Esophagus mucosa (tissue), 1 donor: ENCODE results near the gene TXNDC9. TPM values are rescaled to one million over a fixed set of nuclear protein-coding genes. Genes with fewer than 3 reads are reported as not detected.
A peak's percentile ranks its signal among the peaks of the same experiment; 100 is the strongest.
"Not testable (repeated sequence)": the region's sequence is repeated elsewhere in the genome, so short reads cannot be mapped to it uniquely, and the experiment has no call there.

Source experiments
- ATAC-seq: fragments of 200-7000 bp; cut with Tn5 transposase; one replicate; pipeline ENCODE4 v1.9.1; 2020
- total RNA-seq: library from RNA; stranded (reverse); gene quantifications from one replicate; pipeline ENCODE4 v1.2.4, GENCODE V29; 2023
- donor health status: DM: yes; HTN: yes; CAD: no.

The TXNDC9 gene, protein sequence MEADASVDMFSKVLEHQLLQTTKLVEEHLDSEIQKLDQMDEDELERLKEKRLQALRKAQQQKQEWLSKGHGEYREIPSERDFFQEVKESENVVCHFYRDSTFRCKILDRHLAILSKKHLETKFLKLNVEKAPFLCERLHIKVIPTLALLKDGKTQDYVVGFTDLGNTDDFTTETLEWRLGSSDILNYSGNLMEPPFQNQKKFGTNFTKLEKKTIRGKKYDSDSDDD
- total RNA-seq = 25.6 TPM

DNA sequence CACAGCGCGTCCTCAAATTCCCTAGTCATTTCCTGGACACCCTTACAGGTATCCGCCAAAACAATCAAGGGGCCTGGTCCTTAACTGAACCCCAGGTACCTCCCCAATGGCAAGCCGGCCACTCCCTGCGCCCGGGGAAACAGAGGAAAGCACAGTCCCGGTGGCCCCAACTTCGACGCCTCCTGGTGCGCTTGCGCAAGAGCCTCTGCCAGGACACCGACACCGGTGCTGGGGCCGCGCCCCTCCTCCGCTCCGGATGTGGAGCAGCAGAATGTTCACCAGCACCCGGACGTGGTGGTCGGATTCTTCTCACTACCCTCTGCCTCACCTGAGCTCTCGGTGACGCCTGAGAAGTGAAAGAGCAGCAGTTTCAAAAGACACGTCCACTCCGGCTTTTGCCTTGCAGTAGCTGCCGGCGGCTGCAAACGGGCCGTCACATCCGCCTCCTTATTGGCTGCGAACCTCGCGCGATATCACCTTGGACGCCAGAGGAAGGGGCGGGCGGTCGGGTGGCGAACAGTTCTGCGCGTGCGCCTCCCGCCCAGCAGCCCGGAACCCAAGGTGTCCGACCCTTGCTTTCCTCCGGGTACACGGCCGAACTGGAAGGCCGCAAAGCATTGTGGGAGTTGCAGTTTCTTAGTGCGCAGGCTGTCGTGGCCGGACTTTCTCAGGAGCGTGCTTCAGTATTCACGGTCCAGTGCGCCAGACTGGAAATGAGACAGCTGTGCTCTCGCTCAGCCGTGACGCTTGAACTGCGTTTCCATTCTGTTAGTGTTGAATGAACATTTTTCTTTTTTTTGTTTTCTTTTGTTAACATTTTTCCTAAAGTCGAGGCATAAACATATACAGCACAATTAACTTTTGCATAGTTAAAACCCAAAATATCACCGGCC lies at the start of gene TXNDC9:
TSS of gene TXNDC9 (minus strand) at position 423 of the 893 bp plus-strand sequence. CDS start 3,123 bp downstream, outside the sequence.
- peak; percentile 97 for ATAC-seq

DNA sequence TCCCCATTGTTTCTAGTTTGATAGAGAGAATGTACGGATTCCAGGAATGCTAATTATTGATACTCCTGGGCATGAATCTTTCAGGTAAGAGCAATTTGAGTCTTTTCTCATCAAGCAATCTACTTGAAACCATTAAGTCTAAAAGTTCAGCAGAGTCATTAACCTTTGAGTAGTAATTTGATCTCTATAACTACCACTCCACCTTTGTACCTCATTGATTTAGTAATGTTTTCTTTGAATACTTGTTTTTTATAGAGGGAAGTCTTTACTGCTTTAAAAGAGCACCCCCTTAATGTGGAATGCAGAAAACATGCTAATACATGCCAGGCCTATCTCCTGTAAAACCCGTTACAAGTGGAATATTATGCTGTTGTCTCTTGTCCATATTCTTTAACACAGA lies 46.0 kb upstream of the TXNDC9 start:
- no peak for ATAC-seq

DNA sequence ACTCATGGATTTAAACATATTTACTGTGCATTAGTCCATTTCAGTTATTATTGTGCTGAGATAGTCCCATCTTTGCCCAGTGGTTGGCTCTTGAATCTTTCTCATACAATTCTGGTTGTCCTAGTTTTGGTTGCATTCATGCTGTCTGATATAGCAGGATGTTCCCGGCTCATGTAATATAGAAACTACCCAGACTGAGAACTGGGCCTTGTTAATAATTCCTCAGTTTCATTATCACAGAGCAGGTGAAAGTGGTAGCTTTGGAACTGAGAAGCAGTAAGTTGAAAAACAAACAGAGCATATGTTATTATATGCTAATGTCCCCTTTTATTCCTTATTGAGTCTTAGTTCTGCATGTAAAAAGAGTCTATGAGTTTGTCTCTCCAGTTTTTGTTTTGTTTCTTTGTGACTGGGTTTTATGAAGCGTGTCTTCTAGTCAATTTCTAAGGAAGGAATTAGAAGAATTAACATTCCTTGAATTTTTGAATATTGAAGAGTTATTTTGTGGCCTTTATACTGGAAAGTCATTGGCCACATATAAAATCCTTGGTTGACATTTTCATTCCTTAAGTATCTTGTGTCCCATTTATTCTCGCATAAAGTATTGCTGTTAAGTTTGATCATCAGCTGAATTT lies 44.4 kb upstream of the TXNDC9 start:
- ATAC-seq = no peak

DNA sequence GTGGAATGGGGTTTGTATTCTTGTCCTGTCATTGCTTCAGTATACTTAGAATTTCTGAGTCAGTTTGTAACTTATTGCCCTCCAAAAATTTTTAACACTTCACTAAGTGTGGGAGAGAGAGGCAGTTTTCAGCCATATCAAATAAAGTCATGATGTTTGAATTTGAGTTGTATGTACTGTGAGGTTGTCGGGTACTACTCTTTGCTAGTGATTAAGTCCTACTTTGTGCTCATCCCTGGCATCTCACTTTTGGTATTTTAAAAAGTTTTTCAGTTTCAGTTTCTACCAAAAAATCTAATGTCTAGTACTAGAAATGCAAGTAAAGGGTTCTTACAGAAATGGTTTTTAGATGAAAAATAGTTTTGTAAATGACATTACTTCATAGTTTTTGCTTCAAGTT lies 41.7 kb upstream of the TXNDC9 start:
- no peak for ATAC-seq

DNA sequence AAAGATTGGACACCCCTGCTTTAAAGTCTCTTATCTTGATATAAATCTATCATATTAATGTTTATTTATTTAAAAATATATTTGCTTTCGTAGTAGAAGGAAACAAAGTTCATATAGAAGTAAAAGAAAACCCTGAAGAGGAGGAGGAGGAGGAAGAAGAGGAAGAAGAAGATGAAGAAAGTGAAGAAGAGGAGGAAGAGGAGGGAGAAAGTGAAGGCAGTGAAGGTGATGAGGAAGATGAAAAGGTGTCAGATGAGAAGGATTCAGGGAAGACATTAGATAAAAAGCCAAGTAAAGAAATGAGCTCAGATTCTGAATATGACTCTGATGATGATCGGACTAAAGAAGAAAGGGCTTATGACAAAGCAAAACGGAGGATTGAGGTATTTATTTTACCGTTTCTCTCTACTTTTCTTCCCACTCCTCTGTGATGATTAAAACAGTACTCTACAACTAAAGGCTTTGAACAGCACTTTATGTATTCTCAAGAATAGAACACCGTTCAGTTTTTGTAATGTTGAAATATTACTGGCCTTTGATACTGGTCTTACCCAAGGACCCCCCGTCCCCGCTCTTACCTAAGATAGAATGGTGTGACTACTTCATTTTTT lies 40.2 kb upstream of the TXNDC9 start:
- no peak for ATAC-seq

DNA sequence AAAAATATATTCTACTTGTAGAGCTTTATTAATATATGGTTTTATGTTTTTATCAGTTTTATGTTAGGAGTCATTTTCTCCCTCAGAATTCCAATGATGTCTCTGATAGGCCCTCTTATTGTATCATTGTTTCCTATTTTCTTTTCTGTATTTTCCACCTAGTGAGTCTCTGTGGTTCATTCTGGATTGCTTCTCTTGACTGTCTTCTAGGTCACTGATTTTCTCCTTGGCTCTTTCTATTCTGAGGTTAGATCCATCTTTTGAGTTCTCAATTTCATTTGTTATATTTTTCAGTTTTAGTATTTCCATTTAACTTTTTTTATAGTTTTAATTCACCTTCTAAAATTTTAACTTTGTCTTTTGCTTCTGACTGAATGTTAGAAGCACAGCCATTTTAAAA lies 38.6 kb upstream of the TXNDC9 start:
- no peak for ATAC-seq

DNA sequence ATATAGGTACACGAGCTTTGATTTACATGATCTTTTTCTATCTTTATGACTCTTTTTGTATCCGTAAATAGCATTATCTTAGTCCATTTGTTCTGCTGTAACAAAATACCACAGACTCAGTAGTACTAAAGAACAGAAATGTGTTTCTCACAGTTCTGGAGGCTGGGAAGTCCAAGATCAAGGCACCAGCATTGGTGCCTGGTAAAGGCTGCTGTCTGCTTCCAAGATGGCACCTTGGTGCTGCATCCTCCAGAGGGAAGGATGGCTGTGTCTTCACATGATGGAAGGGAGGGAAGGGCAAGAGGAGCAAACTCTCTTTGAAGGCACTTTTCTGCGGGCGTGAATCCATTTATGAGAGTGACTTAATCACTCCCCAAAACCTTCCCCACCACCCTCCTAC lies 37.0 kb upstream of the TXNDC9 start:
- ATAC-seq = no peak

DNA sequence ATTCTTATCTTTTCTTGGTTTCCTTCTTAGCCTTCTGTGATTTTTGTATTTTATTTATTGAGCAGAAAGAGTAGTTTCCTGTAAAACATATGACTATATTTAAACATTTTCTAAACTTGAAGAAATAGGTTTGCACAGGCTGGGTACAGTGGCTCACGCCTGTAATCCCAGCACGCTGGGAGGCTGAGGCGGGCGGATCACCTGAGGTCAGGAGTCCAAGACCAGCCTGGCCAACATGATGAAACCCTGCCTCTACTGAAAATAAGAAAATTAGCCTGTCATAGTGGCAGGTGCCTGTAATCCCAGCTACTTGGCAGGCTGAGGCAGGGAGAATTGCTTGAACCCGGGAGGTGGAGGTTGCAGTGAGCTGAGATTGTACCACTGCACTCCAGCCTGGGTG lies 32.7 kb upstream of the TXNDC9 start:
- not testable (repeated sequence) for ATAC-seq

DNA sequence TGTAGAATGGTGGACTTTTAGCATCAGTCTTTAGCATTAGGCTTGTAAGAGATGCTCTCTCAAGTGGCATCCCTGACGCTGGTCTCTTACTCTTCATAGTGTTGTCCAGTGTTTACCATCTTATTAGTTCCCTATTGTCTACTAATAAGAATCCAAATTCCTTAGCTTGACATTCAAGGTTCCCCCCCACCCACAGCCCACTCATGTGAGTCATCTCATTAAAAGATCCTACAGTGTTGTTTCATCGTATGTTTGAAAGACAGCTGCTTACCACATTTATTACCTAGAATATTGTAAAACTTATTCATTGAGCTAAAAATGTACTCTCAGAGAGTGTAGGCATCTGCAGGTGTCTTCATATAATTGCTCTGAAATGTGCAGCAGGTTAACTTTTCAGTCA lies 29.5 kb upstream of the TXNDC9 start:
- no peak for ATAC-seq

DNA sequence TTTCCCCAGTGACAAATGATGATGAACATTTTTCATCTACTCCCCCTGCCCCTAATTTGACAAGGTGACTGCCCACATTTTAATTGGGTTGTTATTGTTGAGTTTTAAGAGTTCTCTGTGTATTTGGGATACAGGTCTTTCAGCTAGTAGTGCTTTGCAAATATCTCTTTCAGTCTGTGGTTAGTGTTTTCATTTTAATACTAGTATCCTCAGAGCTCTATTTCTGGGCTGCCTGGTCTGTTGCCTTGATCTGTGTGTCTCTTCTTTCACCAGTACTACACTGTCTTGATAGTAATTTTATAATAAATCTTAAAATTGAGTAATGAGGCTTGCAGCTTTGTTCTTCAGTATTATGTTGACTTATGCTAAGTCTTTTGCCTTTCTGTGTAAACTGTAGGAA lies 20.7 kb upstream of the TXNDC9 start:
- ATAC-seq = no peak

DNA sequence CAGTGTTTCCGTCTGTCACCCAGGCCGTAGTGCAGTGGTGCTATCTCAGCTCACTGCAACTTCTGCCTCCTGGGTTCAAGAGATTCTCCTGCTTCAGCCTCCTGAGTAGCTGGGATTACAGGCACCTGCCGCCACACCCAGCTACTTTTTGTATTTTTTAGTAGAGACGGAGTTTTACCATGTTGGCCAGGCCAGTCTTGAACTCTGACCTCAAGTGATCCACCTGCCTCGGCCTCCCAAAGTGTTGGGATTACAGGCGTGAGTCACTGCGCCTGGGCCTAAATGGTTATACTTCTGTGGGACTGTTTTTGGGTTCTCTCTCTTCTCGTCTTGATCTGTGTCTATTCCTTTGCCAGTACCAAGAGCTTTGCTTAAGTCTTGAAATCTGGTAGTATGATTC lies 18.7 kb upstream of the TXNDC9 start:
- ATAC-seq = not testable (repeated sequence)

DNA sequence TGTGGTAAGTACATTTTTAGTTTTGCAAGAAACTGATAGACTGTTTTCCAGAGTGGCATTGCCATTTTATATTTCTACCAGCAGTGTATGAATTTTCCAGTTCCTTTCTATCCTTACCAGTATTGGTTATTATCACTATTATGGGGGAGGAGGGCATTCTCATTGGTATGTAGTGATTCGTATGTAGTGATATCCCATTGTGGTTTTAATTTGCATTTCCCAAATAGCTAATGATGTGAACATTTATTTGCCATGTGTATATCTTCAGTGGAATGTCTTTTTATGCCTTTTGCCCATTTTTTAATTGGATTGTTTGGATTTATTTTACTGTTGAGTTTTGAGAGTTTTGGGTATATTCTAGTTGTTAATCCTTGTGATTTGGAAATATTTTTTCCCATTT lies 17.9 kb upstream of the TXNDC9 start:
- no peak for ATAC-seq

DNA sequence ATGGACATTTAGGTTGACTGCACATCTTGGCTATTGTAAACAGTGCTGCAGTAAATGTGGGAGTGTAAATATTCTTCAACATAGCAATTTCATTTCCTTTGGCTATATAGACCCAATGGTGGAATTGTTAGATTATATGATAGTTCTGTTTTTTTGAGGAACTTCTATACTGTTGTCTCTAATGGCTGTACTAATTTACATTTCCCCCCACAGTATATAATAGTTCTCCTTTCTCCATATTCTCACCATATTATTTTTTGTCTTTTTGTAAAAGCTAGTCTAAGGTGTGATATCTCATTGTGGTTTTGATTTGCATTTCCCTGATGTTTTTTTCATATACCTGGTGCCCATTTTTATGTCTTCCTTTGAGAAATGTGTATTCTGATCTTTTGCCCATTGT lies 14.1 kb upstream of the TXNDC9 start:
- no peak for ATAC-seq

DNA sequence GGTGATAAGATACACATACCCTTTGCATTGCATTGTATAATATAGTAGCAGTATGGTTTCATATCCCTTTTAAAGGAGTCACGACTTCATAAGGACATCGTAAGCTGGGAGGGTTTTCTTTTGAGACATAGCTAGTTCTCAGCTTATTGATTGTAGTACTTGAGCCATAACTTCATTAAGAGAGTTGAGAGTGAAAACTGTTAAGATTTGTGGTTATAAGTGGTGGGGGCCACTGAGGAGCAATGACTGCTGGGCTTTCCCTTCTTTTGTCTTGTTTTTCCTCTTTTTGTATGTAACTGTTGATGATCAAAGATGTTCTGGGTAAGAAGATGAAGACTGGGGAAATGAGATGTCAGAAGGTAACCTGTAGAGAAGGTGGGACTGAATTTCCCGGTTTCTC lies 12.0 kb upstream of the TXNDC9 start:
- ATAC-seq = no peak

DNA sequence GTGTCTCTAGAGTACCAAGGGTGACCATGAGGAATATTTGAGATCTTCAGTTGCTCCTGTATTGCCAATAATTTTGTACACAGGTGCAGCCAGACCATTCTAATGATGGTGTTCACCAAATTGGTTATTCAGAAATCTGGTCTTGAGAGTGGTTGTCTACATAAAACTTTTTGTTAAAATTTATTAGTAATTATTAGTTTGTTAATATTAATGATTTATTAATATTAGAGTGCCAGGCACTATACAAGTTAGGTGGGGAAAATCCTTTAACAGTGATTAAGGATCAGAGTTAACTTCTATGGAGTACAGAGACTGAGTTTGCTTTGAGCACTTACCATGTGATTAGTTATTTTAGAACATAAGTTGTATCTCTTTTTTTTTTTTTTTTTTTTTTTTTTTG lies 10.1 kb upstream of the TXNDC9 start:
- no peak for ATAC-seq

DNA sequence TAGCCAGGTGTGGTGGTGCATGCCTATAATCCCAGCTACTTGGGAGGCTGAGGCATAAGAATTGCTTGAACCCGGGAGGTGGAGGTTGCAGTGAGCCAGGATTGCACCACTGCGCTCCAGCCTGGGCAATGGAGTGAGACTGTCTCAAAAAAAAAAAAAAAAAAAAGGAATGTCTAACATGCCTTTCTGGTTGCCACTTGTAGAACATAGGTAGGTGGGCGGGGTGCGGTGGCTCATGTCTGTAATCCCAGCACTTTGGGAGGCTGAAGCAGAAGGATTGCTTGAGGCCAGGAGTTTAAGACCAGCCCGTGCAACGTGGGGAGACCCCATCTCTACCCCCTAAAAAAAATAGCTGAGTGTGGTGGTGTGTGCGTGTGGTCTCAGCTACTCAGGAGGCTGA lies 9.3 kb upstream of the TXNDC9 start:
- ATAC-seq = peak; percentile 8

DNA sequence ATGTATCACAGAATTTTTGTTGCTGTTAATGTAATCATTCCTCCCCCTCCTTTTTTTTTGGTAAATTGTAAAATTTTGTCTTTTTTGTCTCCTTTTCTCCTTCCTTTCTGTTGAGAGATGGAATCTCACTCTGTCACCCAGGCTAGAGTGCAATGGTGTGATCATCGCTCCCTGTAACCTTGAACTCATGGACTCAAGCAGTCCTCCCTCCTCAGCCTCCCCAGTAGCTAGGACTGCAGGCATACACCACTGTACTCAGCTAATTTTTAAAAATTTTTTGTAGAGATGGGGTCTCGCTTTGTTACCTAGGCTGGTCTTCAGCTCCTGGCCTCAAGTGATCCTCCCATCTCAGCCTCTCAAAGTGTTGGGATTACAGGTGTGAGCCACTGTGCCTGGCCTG lies 6.4 kb upstream of the TXNDC9 start:
- ATAC-seq = no peak

DNA sequence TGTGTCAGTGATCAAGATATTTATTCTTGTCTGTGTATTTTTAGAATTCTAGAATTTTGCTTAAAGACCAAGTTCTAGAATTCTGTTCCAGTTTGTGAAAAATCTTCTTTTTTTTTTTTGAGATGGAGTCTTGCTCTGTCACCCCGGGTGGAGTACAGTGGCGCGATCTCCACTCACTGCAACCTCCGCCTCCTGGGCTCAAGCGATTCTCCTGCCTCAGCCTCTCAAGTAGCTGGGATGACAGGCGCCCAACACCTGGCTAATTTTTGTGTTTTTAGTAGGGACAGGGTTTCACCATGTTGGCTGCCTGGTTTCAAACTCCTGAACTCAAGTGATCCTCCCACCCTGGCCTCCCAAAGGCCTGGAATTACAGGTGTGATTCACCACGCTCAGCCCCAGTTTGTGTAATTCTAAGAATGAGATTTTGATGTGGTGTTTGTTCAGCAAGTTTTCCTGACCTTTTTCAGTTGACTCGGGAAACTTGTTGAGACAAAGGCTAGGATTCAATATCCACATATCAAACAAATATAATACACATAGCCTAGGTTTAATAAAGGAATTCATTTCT lies 4.6 kb upstream of the TXNDC9 start:
- no peak for ATAC-seq

DNA sequence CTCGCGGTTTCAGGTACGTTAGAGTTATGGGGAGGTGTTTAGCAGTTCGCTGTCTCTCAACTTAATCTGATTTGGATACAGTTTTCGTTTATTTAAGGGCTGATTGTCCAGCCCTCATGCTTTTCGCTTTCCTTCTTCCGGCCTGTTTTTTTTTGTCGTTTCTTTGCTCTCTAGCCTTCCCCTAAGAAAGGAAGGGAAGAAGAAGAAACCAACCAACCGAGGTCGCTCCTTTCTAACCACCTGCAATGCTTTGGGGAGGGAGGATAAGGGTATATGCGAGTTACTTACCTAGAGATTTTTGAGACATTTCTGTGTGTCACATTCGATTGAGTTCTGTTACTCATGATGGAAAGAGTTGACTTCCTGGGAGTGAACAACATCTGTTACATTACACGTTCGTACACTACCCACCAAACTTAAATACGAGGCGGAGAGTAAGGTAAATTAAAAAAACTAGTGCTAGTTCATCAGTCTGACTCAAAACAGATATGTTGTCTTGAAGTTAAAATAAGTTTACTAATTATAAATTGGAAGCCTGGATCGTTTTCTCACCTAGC lies 2.0 kb upstream of the TXNDC9 start:
- no peak for ATAC-seq

DNA sequence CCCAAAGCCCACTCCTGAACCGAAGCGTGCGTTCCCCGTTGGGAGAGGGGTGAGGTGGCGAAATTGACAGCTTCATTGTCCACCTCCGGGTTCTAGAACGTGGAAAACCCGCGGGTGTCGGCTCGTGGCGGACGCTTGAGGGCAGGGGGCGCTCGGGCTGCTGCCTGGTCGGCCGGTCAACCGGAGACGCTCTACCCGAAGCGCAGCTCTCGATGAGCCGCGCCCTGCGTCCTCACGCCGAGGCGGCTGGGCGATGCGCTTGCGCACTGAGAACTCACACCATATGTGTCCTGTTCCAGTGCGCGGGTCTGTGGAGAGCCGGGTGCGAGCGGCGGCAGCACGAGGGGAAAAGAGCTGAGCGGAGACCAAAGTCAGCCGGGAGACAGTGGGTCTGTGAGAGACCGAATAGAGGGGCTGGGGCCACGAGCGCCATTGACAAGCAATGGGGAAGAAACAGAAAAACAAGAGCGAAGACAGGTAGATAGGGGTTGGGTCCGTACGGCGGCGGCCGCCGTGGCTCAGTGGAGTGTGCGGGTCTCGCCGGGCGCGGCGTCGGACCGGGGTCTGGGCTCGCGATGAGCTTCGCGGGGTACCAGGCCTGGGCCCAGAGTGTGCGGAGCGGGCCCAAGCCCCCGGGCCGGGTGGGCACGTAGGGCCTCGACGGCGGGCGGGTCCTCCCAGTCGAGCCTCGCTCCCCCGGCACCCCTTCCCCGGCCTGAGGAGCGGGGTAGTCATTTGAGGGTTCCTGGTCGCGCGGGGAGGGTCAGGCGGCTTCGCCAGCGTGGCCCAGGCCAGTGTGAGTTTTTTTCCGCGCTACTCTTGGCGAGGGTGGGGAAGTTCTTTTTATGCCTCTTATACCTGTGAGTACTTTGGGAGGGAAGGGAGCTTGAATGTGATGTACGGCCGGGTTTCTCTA lies 1.2 kb upstream of the TXNDC9 start, which contains the start of gene EIF5B:
TSS of gene EIF5B (plus strand) at position 277 of the 916 bp plus-strand sequence. CDS start at position 443, 166 bp downstream.
- peak; percentile 88 for ATAC-seq

DNA sequence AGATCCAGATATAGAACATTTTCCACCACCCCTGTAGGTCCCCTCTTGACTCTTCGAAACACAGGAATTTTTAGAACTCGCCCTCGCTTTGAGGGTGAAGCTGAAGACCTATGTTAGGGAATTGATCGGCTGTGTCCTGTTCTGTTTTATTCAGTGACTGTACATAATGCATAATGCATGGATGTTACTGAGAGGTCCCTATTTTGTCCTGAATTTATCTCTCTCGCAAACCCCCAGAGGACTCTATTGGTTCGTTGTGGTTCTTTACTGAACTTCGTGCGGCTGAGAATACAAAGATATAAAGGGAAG lies 625 bp upstream of the TXNDC9 start:
- no peak for ATAC-seq

DNA sequence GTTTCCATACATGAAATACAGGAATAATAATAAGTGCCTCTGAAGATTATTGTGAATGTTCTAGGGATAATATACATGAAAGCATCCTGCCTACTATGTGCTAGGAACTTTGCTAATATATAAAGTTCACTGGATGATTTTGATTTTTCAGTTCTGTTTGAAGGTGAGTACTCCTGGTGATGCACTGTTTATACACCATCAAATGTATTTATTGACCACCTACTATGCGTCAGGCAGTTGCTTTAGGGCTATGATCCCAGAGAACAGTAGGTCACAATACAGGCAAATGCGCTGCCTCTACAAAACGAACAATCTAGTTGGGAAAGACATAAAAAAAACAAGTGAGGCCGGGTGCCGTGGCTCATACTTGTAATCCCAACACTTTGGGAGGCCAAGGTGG lies 10.7 kb downstream of the TXNDC9 start:
- no peak for ATAC-seq
